HG03108 (cell line): ENCODE measurements around the gene ADARB2.
"Not testable (repeated sequence)": the region's sequence is repeated elsewhere in the genome, so short reads cannot be mapped to it uniquely, and the experiment has no call there.

Source experiments
- ATAC-seq: cut with Tn5 transposase; IDR thresholded peaks from one replicate; pipeline ENCODE4 v1.9.1; 2021; ENCODE audit warnings: moderate library complexity; ENCODE audit not compliant: unreplicated experiment

The ADARB2 gene

DNA sequence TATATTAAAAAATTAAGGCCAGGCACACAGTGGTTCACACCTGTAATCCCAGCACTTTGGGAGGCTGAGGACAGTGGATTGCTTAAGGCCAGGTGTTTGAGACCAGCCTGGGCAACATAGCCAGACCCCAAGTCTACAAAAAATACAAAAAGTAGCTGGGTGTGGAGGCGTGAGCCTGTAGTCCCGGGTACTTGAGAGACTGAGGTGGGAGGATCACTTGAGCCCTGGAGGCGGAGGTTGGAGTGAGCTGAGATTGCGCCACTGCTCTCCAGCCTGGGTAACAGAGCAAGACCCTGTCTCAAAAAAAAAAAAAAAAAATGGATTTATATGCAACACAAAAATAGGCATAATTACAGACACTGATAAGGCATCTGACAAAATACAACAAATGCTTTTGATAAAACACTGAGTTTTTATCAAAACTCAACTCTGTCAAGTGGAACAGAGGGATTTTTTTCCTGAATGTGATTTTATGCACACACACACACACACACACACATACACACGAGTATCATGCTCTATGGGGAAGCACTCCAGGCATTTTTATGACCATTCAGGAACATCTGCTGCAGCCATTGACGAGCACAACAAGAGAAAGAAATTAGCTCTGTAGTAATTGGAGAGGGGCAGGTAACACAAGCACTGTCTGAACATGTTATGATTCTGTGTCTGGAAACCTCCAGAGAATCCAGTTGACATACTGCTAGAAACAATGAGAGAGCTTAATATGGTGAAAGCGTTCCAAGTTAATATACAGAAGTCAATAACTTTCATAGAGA lies 488.0 kb downstream of the ADARB2 start:
- no peak for ATAC-seq

DNA sequence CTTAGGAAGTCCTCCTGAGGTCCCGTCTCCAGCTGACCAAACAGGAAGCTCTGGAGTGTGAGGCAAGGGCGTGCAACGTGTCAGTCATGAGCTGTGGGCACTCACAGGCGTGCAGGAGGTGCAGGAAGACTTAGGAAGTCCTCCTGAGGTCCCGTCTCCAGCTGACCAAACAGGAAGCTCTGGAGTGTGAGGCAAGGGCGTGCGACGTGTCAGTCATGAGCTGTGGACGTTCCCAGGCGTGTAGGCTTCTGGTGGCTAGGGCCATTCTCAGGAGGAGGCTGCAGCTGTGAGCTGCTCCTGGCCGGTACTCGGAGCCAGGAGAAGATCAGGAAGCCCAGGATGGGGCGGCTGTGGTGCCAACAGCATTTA lies 489.1 kb downstream of the ADARB2 start:
- ATAC-seq: not testable (repeated sequence)

DNA sequence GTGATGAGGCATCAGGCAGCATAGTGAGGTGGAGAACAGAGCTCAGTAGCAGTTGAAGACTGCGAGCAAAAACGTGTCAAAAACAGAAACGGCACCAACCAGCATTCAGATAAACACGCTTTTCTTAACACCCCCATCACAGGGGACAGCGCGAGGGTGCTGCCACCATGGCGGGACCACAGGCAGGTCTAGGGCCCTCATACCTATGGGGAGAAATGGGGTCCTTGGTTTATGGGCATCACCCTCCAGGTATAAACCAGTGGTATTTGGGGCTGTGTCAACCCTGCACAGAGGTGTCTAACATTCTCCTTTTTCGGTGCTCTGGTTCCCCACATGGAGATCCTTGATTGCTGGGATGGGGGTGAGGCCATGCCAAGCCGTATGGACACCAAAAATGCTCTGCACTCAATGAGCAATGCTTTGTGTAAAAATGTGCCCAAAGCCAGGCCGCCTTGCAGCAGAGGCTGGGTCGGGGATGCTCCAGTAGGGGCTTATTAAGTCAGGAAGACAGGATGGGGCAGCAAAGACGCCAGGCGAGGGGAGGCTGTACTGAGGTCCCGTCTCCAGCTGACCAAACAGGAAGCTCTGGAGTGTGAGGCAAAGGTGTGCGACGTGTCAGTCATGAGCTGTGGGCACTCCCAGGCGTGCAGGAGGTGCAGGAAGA lies 489.6 kb downstream of the ADARB2 start:
- ATAC-seq: no peak

DNA sequence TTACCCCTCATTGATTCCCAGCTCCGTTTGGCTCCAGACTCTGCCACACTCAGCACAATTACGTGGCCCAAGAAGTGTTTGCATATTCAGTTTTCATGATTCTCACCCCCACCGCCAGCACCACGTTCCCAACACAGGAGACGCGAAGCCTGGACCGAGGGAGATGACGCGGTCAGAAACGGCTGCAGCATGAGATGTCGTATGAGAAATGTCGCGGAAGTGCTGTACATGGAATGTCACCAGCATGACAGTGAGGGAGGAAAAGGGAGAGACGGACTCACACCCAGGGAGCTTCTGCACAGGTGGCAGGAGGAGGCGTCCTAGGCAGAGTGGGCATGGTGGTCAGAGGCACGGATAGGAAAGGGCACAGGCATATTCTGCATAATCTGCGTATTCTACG lies 492.8 kb downstream of the ADARB2 start:
- no peak for ATAC-seq

DNA sequence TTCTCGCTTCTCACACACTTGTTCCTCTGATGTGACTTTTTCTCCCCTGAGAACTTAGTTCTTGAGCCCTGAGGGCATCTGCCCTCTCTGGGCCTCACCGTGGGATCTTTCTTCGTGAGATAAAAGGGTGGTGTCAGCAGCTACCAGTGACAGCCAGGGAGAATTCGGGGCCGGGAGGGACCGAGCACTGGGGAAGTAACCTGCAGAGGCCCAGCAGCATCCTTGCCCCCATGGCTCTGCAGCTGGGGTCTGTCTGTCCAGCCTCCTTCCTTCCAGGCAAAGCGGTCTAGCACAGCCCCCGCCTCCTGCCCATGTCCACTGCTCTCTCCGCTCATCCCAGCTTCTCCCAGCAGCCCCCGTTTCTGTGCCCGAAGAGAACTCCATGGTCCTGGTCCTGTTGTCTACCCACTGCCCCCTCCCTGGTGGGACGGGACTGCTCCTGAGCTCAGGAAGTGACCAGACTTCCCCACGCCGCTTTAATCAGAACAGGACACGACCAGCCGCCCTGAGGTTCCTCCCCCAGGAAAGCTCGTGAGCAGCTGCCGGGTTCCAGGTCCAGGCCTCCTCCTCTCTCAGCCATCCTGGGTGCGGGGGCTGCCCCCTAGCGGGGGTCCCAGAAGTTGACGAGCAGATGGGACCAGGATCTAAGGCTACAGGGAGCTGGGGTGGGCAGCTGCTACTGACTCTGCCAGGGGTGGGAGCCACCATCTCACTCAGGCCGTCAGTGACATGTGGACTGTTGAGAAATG lies 493.7 kb downstream of the ADARB2 start:
- ATAC-seq: no peak

DNA sequence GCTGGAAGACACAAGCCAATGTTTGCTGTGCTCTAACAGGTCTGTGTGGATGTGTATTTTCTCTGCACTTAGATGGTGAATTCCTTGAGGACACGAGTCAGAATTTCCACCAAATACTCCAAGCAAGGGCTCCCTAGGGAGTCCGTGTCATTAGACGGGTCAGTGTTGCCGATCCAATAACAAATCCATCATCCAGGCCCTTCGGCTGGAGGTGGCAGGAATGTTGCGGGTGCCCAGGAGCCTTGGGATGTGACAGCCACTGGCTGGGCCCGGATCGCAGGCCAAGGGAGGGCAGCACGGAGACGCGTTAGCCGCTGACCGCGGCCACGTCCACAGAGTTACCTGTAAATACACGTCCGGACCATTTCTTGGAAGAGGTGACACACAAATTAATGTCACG lies 494.4 kb downstream of the ADARB2 start:
- no peak for ATAC-seq

DNA sequence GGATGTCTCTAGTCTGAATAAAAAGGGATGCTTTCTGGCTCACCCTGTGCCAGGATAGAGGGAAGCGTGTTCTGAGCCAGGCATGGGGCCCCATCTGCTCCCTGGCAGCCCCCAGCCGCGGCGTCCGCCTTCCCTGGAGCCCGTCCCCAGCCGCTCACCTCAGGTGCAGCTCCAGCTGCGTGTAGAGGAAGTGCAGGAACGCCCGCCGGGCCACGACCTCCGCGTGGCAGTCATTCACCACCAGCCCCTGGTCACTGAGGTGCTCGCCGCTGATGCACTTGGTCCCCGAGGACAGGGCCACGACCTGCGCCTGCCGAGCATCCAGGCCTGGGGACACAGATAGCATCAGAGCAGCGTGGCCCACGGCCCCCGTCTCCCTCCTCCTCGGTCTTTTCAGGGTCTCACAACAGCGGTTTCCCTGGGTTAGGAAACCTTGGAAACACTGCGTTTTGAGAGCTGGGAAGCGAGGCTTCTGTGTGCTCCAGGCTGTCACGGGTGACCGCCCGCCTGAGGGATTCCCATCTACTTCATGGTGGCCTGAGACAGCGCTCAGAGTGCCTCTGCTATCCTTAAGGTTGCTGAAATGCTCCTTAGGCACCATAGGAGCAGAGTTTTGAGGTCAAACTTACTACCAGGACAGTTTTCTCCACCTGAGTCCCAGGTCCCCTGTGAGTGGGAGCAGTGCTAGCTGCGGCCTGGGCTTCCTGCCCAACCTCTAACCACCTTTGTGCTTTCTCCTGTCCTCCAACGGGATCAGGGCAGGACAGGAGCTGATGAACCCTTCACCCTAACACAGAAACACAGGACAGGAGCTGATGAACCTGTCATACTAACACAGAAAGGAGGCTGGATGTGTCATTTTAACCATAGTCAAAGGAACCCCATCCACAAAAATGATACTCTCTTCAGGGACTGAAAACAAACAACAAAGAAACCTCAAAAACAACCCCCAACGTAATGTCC lies 495.1 kb downstream of the ADARB2 start:
- ATAC-seq: no peak

DNA sequence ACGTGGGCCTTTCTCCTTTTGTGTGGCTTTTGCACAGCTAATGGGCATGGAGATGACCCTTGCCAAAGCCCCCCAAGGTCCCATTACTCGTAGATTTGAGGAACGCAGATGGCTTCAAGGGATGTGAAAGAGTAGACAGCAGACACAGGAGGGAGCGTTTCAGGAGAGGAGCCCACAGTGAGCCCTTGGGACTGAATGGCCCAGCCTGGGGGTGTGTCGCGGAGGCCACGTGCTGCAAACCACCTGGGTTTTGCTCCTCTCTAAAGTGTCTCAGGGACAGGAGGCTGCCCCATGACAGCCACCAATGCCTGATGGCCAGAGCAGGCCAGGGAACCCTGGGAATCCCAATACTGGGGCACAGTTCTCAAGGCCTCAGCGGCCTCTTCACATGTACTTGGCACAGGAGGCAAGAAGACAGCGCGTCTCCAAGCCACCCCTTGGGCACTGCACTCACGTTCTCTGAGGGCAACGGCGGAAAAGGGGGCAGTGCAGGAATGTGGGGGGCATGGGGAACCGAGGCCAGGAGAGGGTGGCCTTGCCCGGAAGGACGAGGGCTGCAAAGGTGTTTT lies 495.9 kb downstream of the ADARB2 start:
- ATAC-seq: no peak

DNA sequence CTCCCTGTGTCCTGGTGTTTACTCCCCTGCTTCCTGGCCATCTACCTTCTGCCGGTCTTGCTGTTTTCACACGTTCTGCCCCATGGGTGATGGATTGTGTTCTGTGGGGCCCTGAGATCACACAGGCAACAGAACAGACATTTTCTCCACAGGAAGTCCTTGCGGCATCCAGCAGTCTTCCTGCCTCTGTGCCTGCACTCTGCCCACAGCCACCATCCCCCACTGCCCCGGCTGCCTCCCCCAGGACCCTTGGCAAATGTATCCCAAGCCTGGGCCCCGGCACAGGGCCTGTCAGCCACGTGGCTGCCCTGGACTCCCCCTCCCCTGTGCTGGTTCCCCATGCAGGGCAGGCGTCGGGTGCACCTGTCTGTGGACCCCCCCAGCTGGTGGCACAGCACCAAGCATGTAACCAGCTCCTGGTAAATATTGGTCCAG lies 497.0 kb downstream of the ADARB2 start:
- ATAC-seq: no peak

DNA sequence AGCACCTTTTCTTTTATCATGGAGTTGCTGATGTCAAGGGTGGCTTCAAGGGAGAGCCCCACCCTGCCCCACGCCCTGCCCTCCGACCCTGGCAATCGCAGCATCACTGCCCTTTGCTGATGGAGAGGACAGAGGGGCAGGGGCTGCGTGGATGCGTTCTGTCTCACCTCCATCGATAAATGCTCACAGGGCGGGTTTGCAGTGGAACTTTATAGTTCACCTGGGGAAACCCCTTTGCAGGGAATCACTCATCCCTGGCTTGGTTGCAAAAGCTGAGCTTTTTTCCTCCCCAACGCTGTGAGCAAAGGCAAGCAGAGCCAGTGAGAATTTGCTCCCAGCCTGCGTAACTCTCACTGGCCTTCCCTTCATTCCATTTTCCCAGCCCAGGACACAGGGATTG lies 504.3 kb downstream of the ADARB2 start:
- no peak for ATAC-seq

DNA sequence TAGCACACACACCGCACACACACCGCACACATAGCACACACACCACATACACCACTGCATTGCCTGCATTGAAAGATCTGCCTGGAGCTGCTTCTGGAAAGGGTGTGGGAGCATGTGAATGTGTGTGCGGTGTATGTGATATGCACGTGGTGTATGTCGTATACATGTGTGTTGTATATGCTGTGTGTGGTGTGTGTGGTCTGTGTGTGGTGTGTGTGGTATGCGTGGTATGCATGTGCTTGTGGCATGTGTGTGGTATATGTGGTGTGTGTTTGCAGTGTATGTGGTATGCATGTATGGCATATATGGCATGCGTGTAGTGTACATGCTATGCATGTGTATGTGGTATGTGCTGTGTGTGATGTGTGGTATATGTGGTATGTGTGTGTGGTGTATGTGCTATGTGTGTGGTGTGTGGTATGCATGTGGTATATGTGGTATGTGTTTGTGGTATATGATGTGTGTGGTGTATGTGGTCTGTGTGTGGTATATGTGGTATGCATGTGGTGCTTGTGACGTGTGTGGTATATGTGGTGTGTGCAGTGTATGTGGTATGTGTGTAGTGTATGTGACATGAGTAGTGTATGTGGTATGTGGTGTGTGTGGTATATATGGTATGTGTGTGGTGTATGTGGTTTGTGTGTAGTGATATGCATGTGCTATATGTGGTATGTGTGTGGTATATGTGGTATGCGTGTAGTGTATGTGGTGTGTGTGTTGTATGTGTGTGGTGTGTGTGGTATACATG lies 505.0 kb downstream of the ADARB2 start:
- ATAC-seq: no peak

DNA sequence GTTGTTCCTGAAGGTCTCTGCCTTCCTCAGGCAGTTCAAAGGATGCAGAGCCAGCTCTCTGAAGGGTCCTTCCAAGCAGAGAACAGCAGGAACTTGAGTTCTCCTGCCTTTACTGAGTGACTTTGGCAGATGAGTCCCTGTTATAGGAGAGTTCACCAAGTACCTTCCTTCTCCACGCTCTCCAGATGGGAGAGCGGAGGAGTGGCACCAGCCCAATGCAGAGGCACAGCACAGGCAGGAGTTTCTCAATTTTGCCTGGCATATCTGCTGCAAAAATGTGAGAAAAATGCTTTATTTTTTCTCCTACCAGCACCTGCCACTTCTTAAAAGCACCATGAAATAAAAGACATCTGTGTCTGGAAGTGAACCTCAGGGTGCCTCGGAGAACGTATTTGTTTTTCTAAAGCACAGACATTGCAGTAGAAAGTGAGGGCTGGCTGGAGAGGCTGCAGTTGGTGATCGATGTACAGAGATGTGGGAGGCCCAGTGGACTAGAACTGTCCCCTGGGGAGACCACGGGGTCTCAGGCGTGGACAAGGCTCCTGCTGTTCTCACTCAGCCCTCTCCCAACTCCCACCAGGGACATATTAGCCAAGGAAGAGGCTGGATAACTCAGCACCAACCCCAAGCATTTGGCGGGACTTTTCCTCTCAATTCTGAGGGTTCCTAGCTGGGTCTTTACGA lies 506.6 kb downstream of the ADARB2 start:
- no peak for ATAC-seq

DNA sequence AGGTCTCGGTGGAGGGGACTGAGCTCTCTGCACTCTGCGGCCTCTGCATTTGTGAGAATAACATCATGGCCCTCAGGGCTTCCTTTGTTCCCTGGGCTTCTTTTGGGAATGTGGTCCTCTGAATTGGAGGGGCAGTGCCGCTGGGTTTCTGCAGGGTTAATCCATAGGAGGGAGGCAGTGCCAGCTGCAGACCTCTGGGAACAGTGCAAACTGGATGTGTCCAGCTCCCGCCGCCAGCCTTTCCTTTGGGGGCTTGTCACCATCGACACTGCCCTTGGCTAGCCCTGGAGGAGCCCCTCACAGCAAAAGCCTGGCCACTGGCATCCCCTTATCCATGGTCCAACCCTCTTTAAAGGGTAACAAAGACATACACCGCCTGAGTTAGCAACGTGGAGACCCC lies 507.2 kb downstream of the ADARB2 start:
- ATAC-seq: no peak

DNA sequence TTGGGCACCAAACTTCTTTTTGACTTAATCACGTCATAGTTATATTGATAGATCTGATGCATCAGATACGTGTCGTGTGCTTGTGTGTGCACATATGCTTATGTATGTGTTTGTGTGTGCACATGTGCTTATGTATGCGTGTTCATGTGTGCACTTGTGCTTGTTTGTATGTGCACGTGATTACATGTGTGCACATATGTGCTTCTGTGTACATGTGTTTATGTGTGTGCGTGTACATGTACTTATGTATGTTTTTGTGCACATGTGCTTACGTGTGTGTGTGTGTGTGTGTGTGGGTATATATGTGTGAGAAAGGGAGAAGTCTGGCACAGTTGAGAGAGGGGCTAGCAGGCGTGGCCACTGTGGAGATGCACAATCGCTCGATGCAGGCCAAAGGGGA lies 507.8 kb downstream of the ADARB2 start:
- ATAC-seq: no peak

DNA sequence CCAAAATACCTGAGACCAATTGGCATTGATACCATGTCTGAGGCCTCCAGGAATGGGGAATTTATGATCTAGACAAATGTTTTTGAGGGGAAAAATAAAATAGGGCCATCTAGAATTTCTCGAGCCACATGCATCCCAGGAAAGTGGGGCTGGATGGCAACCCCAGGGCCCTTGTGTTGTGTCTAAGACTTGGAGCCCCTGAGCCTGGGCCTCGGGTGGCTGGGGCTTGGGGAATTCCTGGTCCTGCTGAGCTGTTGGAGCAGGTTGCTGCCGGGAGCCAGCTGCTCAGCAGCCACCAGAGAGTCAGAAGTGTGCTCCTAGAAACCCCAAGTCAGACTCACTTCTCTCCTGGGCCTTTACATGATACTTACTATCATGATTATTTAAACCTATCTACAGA lies 508.2 kb downstream of the ADARB2 start:
- no peak for ATAC-seq

DNA sequence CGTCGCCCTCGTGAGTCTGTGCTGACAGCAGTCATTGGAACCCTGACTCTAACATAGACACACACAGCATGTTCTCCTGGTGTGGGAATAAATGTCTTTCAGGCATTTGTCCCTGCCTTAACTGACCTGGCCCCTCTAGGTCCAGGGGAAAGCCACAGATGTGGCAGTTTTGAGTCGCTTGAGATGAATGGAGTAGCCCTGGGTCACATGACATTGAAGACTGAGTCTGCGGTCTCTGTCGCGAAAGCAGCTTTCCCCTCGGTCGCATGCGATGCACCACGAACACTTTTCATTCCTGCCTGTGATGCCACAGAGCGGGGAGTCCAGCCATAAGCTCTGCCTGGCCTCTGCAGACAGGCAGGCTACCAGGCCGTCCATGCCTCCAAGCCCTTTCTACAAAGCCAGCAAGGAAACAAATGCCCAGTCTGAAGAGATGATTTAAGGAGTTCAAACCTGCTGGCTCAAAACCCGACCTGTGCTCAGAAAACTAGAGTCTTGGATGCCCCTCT lies 508.8 kb downstream of the ADARB2 start:
- ATAC-seq: no peak

DNA sequence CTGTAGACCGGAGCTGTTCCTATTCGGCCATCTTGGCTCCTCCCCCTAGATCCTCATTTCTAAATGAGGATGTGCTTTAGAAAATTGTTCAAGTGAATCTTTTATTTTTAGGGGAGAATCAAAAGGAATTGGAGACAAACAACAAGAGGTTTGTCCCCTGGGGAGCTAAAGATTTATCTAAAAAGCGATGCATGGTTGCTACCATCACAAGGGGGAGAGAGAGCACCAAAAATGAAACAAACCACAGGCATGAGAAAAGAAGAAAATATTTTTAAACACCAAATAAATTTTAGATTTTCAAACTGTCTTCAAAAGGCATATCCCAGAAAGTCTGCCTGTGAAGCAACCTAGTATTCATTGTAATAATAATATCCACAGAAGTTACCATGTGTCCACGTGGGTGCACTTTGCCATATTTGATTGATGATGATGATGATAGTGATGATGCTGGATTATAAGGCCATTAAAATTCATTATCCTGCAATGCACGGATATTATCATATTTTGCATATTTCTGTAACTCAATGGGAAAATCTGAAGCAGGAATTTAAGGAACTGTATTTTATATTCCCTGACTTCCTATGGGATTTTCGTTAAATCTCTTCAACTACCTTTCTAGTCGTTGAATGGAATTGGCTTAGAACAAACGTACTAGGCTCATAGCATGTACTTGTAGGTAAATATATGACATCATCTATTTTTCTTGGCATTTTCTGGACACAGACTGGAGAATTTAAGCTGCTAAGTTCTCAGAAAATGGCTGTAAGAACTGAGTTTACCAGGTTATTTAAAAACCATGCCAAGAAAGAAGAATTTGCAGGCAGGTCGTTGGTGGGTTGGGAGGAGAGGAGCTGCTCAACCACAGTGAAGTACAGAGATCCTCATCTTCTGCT lies 509.6 kb downstream of the ADARB2 start:
- no peak for ATAC-seq

DNA sequence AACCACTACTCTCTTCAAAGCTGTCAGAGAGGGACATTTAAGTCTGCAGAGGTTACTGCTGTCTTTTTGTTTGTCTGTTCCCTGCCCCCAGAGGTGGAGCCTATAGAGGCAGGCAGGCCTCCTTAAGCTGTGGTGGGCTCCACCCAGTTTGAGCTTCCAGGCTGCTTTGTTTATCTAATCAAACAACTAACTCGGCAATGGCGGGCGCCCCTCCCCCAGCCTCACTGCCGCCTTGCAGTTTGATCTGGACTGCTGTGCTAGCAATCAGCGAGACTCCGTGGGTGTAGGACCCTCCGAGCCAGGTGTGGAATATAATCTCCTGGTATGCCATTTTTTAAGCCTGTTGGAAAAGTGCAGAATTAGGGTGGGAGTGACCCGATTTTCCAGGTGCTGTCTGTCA lies 510.4 kb downstream of the ADARB2 start:
- ATAC-seq: not testable (repeated sequence)
